Activated CD4-positive, CD25-positive, alpha-beta regulatory T cell treated with anti-CD3 and anti-CD28 coated beads, Interleukin-2, amount 50 U/mL, for 24 hours (primary cell): Measurements from ENCODE around the gene P2RX3.

Experiments used
- ATAC-seq, 2 donors: fragments of 150-1000 bp; cut with Tn5 transposase; one replicate each; pipeline ENCODE4 v1.10.0; 2021; ENCODE audit warnings: mild to moderate bottlenecking in 1 of 2, moderate library complexity in 1 of 2

The P2RX3 gene

GRCh38 chr11:57376095-57377090, 38.2 kb downstream of the P2RX3 start:
- no peak for ATAC-seq

- ATAC-seq: no peak
Measured at GRCh38 chr11:57377107-57377506, 39.0 kb downstream of the P2RX3 start.

GRCh38 chr11:57378186-57378585, 40.0 kb downstream of the P2RX3 start:
- no peak for ATAC-seq

GRCh38 chr11:57379732-57380131, 41.6 kb downstream of the P2RX3 start:
- no peak for ATAC-seq

GRCh38 chr11:57380975-57381374, 42.8 kb downstream of the P2RX3 start, which contains the start of gene PRG3:
PRG3 (minus strand) TSS chr11:57381150; CDS start chr11:57380708, 442 bp downstream.
- ATAC-seq: no peak

- ATAC-seq: no peak
Measured at GRCh38 chr11:57386178-57386940, 48.2 kb downstream of the P2RX3 start.

- ATAC-seq: no peak
Measured at GRCh38 chr11:57387289-57388030, 49.3 kb downstream of the P2RX3 start.

- ATAC-seq: no peak
Measured at GRCh38 chr11:57390535-57390934, 52.4 kb downstream of the P2RX3 start, which contains the start of gene PRG2. PRG2 (minus strand) TSS chr11:57390650; CDS start chr11:57389944, 706 bp downstream.

- no peak for ATAC-seq
Measured at GRCh38 chr11:57391111-57391510, 53.0 kb downstream of the P2RX3 start.

- ATAC-seq: no peak
Measured at GRCh38 chr11:57391539-57391938, 53.4 kb downstream of the P2RX3 start.

GRCh38 chr11:57392066-57392762, 54.1 kb downstream of the P2RX3 start:
- ATAC-seq: no peak

GRCh38 chr11:57392763-57393105, 54.6 kb downstream of the P2RX3 start:
- no peak for ATAC-seq

- ATAC-seq: no peak
Measured at GRCh38 chr11:57394203-57394965, 56.2 kb downstream of the P2RX3 start.

- ATAC-seq: no peak
Measured at GRCh38 chr11:57395905-57396623, 57.9 kb downstream of the P2RX3 start.

GRCh38 chr11:57396744-57397143, 58.6 kb downstream of the P2RX3 start:
- no peak for ATAC-seq

GRCh38 chr11:57397394-57397990, 59.3 kb downstream of the P2RX3 start:
- ATAC-seq: no peak

- no peak for ATAC-seq
Measured at GRCh38 chr11:57399221-57399620, 61.1 kb downstream of the P2RX3 start.

- ATAC-seq: no peak
Measured at GRCh38 chr11:57399972-57400578, 61.9 kb downstream of the P2RX3 start.

GRCh38 chr11:57402188-57403002, 64.2 kb downstream of the P2RX3 start:
- no peak for ATAC-seq
